Osteocyte (in vitro differentiated cells): ENCODE data around the gene RASD2. TPM values are rescaled to one million over a fixed set of nuclear protein-coding genes. Genes with fewer than 3 reads are reported as not detected.

Experiments
- DNase-seq: peaks from one replicate; pipeline ENCODE4 v3.0.0; 2021; ENCODE audit warnings: mixed read lengths; ENCODE audit not compliant: unreplicated experiment; ENCODE audit errors: extremely low spot score
- H3K27ac Mint-ChIP-seq: one replicate; pipeline ENCODE4 v1.8.0; 2021; ENCODE audit warnings: mild to moderate bottlenecking, mixed read lengths; ENCODE audit not compliant: unreplicated experiment
- H3K27me3 Mint-ChIP-seq: one replicate; pipeline ENCODE4 v1.8.0; 2021; ENCODE audit warnings: mixed read lengths; ENCODE audit not compliant: unreplicated experiment
- H3K36me3 Mint-ChIP-seq: one replicate; pipeline ENCODE4 v1.8.0; 2021; ENCODE audit warnings: mixed read lengths; ENCODE audit not compliant: unreplicated experiment
- H3K4me1 Mint-ChIP-seq: one replicate; pipeline ENCODE4 v1.8.0; 2021; ENCODE audit warnings: mixed read lengths; ENCODE audit not compliant: unreplicated experiment
- H3K4me3 Mint-ChIP-seq: one replicate; pipeline ENCODE4 v1.8.0; 2021; ENCODE audit warnings: mild to moderate bottlenecking, moderate library complexity, mixed read lengths; ENCODE audit not compliant: unreplicated experiment
- H3K9me3 Mint-ChIP-seq: one replicate; pipeline ENCODE4 v1.8.0; 2021; ENCODE audit warnings: mixed read lengths; ENCODE audit not compliant: unreplicated experiment
- total RNA-seq: library from RNA; stranded (reverse); gene quantifications from 2 replicates; pipeline ENCODE4 v1.2.1, GENCODE V29; 2021
- TF ChIP-seq, protein P1 (sequence below): fragments of 200-600 bp; sonication (generic); IDR thresholded peaks from 2 replicates; pipeline ENCODE4 v1.5.0; 2021; ENCODE audit warnings: antibody characterized with exemption, mild to moderate bottlenecking, moderate library complexity

Gene RASD2
- total RNA-seq, 1 donor from 2014 or later: not detected

DNA sequence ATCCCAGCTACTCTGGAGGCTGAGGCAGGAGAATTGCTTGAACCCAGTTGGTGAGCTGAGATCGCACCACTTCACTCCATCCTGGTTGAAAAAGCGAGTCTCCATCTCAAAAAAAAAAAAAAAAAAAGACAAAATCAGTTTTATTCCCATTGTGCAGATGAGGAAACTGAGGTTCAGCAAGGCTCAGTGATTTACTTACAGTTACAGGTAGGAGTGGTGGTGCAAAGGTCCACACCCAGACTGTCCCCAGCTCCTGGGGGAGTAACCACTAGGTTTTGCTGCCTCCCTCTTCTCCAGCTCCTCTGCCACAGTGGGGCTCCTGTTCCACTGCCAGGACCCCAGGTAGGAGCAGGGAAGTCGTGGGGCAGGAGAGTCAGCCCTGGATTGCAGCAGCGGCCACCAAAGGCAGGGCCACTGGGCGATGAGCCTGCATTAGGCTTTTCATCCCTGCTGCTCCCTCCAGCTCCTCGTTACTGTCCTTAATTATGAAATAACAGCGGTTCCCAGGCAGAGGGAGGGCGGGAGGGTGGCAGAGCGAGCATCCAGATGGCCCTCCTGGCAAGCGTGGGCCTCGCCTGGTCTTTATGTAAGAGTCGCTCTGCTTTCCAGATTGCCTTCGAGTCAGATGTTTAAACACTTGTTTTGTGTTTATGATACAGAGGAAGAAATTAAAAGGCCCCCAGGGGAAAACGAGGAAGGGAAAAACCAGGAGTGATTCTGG, 15.5 kb upstream of the RASD2 start:
- H3K9me3 Mint-ChIP-seq: peaks cover 8% of the 10 kb centered on the region
- no peak for DNase-seq
- no peaks in the 10 kb centered on the region for H3K4me1 Mint-ChIP-seq
- no peak overlapping the region for H3K4me3 Mint-ChIP-seq
- H3K27ac Mint-ChIP-seq: no peak overlapping the region
- TF ChIP-seq, protein P1, sequence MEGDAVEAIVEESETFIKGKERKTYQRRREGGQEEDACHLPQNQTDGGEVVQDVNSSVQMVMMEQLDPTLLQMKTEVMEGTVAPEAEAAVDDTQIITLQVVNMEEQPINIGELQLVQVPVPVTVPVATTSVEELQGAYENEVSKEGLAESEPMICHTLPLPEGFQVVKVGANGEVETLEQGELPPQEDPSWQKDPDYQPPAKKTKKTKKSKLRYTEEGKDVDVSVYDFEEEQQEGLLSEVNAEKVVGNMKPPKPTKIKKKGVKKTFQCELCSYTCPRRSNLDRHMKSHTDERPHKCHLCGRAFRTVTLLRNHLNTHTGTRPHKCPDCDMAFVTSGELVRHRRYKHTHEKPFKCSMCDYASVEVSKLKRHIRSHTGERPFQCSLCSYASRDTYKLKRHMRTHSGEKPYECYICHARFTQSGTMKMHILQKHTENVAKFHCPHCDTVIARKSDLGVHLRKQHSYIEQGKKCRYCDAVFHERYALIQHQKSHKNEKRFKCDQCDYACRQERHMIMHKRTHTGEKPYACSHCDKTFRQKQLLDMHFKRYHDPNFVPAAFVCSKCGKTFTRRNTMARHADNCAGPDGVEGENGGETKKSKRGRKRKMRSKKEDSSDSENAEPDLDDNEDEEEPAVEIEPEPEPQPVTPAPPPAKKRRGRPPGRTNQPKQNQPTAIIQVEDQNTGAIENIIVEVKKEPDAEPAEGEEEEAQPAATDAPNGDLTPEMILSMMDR: no peak
- no peaks in the 10 kb centered on the region for H3K36me3 Mint-ChIP-seq
- peaks cover 39% of the 10 kb centered on the region for H3K27me3 Mint-ChIP-seq

DNA sequence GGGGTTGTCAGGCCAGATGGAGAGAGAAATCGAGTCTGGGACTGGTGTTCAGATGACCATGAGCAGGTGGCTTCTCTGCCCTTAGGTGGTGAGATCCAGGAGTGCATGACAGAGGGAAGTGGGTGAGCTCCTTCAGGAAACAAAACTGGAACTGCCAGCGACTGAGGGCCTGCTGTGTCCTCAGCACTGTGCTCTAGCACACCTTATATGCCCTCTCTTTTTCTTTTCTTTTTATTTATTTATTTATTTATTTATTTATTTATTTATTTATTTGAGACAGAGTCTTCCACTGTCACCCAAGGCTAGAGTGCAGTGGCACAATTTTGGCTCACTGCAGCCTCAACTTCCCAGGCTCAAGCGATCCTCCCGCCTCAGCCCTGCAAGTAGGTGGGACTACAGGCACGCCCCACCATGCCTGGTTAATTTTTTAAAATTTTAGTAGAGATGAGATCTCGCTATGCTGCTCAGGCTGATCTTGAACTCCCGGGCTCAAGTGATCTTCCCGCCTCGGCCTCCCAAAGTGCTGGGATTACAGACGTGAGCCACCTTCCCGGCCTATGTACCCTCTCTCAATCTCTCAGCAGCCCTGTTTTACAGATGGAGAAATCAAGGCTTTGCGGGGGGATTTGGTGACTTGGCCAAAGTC, 14.8 kb upstream of the RASD2 start:
- Mint-ChIP-seq H3K27me3 (peaks cover 32% of the 10 kb centered on the region), H3K4me3 (no peak overlapping the region), H3K36me3 (no peaks in the 10 kb centered on the region), H3K27ac (no peak overlapping the region), H3K4me1 (no peaks in the 10 kb centered on the region), H3K9me3 (peaks cover 8% of the 10 kb centered on the region)
- TF ChIP-seq, protein P1: no peak
- no peak for DNase-seq

DNA sequence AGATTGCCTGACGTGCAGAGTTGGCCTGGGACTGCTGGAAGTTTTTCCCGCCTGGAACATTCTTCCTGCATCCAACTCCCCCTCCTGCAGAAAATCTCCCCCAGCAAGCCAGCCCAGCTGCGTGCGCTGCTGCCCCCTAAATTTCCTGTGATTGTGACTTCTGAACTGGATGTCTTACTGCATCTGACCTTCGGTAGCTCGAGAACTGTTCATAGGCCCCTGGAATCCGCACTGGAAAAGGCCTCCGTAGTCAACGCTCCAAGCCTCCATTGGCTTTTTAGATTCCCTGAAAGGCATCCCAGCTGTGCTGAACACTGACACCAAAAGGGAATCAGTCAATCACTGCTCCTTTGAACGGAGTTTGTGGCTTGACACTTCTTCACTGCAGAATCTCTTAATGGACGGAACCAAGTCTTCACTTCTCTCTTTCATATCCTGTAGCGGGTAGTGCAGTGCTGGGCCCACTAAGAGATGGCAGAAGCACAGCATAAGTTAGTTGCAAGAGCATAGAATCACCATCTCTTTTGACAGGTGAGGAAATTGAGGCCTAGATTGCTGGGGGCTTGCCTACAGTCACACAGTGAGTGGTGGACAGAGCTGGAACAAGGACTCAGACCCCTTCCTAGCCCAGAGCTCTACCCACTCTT, 14.2 kb upstream of the RASD2 start:
- Mint-ChIP-seq H3K27me3 (peaks cover 26% of the 10 kb centered on the region), H3K9me3 (peaks cover 8% of the 10 kb centered on the region), H3K4me3 (no peak overlapping the region), H3K4me1 (no peaks in the 10 kb centered on the region), H3K36me3 (no peaks in the 10 kb centered on the region), H3K27ac (no peak overlapping the region)
- no peak for DNase-seq
- TF ChIP-seq, protein P1: no peak

DNA sequence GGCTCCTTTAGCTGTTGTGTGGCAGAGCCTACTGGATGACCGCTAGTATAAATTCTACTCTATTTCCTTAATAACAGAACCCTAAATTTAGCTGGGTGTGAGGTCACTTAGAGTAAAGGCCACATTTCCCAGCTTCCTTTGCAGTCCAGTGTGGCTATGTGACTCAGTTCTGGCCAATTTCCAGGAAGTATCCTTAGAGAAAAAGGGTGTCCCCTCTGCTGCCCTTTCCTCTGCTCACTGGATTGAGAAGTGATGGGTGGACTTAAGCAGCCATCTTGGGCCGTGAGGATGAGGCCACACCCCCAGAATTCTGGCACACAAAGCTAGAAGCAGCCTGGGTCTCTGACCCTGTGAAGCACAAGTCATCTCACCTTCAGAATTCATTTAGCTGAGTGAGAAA, 11.7 kb upstream of the RASD2 start:
- TF ChIP-seq, protein P1: no peak
- Mint-ChIP-seq H3K27me3 (peaks cover 8% of the 10 kb centered on the region), H3K27ac (no peak overlapping the region), H3K4me1 (no peaks in the 10 kb centered on the region), H3K36me3 (no peaks in the 10 kb centered on the region), H3K4me3 (no peak overlapping the region), H3K9me3 (peaks cover 8% of the 10 kb centered on the region)
- no peak for DNase-seq

DNA sequence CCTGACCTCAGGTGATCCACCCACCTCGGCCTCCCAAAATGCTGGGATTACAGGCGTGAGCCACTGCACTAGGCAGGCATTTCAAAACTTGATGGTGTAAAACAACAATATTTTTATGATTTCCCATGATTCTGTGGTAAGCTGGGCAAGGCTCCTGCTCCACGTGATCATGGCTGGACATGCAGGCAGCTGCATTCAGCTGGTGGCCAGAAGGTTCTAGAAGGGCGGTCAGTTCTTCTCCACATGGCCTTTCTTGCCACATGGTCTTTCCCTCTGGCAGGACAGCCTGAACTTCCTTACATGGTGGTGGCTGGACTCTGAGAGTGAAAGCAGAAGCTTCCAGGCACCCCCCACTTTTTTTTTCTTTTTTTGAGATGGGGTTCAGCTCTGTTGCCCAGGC, 9.9 kb upstream of the RASD2 start:
- Mint-ChIP-seq H3K36me3 (no peaks in the 10 kb centered on the region), H3K27me3 (peaks cover 15% of the 10 kb centered on the region), H3K4me1 (no peaks in the 10 kb centered on the region), H3K9me3 (peaks cover 8% of the 10 kb centered on the region), H3K27ac (no peak overlapping the region), H3K4me3 (no peak overlapping the region)
- TF ChIP-seq, protein P1: no peak
- DNase-seq: no peak
